GM12878 (cell line): ENCODE measurements around the gene PSENEN. TPM values are rescaled to one million over a fixed set of nuclear protein-coding genes. Genes with fewer than 3 reads are reported as not detected.

ENCODE experiments used
- BHLHE40 ChIP-seq, 2 experiments: fragments of 450-650 bp in 1 of 2; IDR thresholded peaks; 2 replicates each; pipeline ENCODE4 v1.6.1; 2011 to 2017; ENCODE audit warnings: low read depth in 2 of 2, borderline replicate concordance in 1 of 2, improper control_type of control experiment in 1 of 2, low read length in 1 of 2, mild to moderate bottlenecking in 1 of 2
- FOXM1 ChIP-seq: IDR thresholded peaks from 2 replicates; pipeline ENCODE4 v1.6.1; 2012; ENCODE audit warnings: low read depth, mild to moderate bottlenecking, inconsistent platforms, low read length, moderate library complexity
- MYC ChIP-seq: IDR thresholded peaks from 2 replicates; pipeline ENCODE4 v1.6.1; 2011; ENCODE audit warnings: mild to moderate bottlenecking, low read length, moderate library complexity, inconsistent platforms; ENCODE audit not compliant: insufficient read depth, insufficient replicate concordance, insufficient read length, severe bottlenecking
- NFIC ChIP-seq: IDR thresholded peaks from 2 replicates; pipeline ENCODE4 v1.6.1; 2012; ENCODE audit warnings: low read depth, mild to moderate bottlenecking, inconsistent platforms, low read length, moderate library complexity
- NR2C2 ChIP-seq: IDR thresholded peaks from 2 replicates; pipeline ENCODE4 v1.6.1; 2011; ENCODE audit warnings: borderline replicate concordance, low read depth; ENCODE audit not compliant: control insufficient read depth, insufficient read length
- POLR2AphosphoS5 ChIP-seq: IDR thresholded peaks from 2 replicates; pipeline ENCODE4 v1.6.1; 2011; ENCODE audit warnings: mild to moderate bottlenecking, low read length, inconsistent platforms
- SMARCA5 ChIP-seq: fragments of 450-650 bp; IDR thresholded peaks from 2 replicates; pipeline ENCODE4 v1.6.1; 2017; ENCODE audit warnings: mild to moderate bottlenecking
- SP1 ChIP-seq: IDR thresholded peaks from one replicate; pipeline ENCODE4 v1.6.1; 2011; ENCODE audit warnings: low read depth, low read length
- STAT1 ChIP-seq: fragments of 450-650 bp; conservative IDR thresholded peaks from 2 replicates; pipeline ENCODE4 v1.6.1; 2014; ENCODE audit warnings: antibody characterized with exemption, mild to moderate bottlenecking
- polyA plus RNA-seq, 11 experiments: library from polyadenylated mRNA; depleted of rRNA in 4 of 11; unstranded in 6 of 11; stranded (reverse) in 5 of 11; fragments of >200 nt; fragmentation: Nextera tagmentation in 4 of 11; fragmentation: Illumina TruSeq in 1 of 11; extraction: Ambion mirVana in 4 of 11; extraction: Trizol in 1 of 11; gene quantifications; 1 replicate in 1 of 11; 2 replicates in 10 of 11; pipeline versions ENCODE4 v1.2.1 to v1.2.3, GENCODE V29; 2011 to 2016; ENCODE audit warnings: inconsistent platforms in 2 of 11, missing spikeins in 2 of 11, low read depth in 1 of 11
- total RNA-seq, 4 experiments: library from RNA; depleted of rRNA in 3 of 4; stranded (reverse); fragments of >200 nt in 3 of 4; fragmentation: Illumina TruSeq in 1 of 4; extraction: Trizol in 1 of 4; gene quantifications; 2 replicates each; pipeline versions ENCODE4 v1.2.1 to v1.2.3, GENCODE V29; 2013 to 2021
- TF ChIP-seq, protein P1 (sequence below): fragments of 450-650 bp; IDR thresholded peaks from 2 replicates; pipeline ENCODE4 v1.6.1; 2017; ENCODE audit warnings: mild to moderate bottlenecking, moderate library complexity
- TF ChIP-seq, protein P2 (sequence below): fragments of 450-650 bp; conservative IDR thresholded peaks from 2 replicates; pipeline ENCODE4 v1.6.1; 2017; ENCODE audit warnings: mild to moderate bottlenecking, moderate library complexity
- TF ChIP-seq, protein P3 (sequence below): fragments of 450-650 bp; IDR thresholded peaks from 2 replicates; pipeline ENCODE4 v1.6.1; 2017; ENCODE audit warnings: low read depth, mild to moderate bottlenecking, moderate library complexity
- TF ChIP-seq, protein P4 (sequence below): fragments of 450-650 bp; formaldehyde crosslinking; IDR thresholded peaks from 2 replicates; pipeline ENCODE4 v1.5.0; 2022; ENCODE audit warnings: mild to moderate bottlenecking, missing genetic modification characterization

Gene PSENEN
- total and polyA plus RNA-seq, 10 of the 15 experiments (the other 5 are each of a cell fraction or from before 2014, with no cell fraction given), result 14.4 to 178 (median 43.5) TPM

DNA sequence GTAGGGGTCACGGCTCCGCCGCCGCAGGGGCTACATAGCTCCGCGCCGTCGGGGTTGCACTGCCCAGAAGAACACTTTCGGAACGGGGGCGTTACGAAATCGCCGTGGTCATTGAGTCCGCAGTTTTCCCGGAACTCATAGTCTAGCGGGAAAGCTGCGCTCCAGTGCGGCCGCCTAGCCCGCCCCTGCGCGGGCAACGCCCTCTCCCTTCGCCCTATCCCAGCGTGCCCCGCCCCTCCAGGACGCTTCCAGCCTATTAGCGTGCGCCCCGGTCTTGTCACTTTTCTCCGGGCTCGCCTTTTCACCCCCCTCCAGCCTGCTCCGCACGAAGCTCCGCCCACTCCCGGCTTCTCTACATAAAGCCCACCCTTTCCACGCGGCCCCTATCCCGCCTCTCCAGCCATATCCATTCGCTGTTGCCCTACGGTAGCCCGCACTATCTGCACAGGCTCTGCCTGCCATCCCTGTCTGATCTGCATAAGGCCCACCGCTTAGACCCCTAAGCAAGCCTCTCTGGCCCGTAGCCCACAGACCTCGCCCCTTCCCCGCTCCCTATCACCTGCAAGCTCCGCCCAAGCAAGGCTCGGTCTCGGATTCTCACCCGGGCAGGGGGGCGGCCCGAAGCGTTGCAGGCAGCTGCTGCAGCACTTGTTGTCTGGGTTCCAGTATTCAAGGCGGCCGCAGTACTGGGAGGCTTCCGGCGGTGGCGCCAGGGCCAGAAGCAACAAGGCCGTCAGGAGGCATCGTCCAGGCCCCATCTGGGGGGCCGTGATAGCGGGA is 4.8 kb upstream of the PSENEN start (continued):
- TF ChIP-seq STAT1, result 0 out of 2 replicates have a peak, but pooled peaks have one; percentile 29
- peak; percentile 88 for TF ChIP-seq POLR2AphosphoS5
- no peak for TF ChIP-seq MYC
- peak; percentile 88 for TF ChIP-seq SP1
- TF ChIP-seq, protein P1, sequence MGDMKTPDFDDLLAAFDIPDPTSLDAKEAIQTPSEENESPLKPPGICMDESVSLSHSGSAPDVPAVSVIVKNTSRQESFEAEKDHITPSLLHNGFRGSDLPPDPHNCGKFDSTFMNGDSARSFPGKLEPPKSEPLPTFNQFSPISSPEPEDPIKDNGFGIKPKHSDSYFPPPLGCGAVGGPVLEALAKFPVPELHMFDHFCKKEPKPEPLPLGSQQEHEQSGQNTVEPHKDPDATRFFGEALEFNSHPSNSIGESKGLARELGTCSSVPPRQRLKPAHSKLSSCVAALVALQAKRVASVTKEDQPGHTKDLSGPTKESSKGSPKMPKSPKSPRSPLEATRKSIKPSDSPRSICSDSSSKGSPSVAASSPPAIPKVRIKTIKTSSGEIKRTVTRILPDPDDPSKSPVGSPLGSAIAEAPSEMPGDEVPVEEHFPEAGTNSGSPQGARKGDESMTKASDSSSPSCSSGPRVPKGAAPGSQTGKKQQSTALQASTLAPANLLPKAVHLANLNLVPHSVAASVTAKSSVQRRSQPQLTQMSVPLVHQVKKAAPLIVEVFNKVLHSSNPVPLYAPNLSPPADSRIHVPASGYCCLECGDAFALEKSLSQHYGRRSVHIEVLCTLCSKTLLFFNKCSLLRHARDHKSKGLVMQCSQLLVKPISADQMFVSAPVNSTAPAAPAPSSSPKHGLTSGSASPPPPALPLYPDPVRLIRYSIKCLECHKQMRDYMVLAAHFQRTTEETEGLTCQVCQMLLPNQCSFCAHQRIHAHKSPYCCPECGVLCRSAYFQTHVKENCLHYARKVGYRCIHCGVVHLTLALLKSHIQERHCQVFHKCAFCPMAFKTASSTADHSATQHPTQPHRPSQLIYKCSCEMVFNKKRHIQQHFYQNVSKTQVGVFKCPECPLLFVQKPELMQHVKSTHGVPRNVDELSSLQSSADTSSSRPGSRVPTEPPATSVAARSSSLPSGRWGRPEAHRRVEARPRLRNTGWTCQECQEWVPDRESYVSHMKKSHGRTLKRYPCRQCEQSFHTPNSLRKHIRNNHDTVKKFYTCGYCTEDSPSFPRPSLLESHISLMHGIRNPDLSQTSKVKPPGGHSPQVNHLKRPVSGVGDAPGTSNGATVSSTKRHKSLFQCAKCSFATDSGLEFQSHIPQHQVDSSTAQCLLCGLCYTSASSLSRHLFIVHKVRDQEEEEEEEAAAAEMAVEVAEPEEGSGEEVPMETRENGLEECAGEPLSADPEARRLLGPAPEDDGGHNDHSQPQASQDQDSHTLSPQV, result no peak
- no peak for TF ChIP-seq FOXM1
- no peak for TF ChIP-seq SMARCA5
- TF ChIP-seq, protein P2, sequence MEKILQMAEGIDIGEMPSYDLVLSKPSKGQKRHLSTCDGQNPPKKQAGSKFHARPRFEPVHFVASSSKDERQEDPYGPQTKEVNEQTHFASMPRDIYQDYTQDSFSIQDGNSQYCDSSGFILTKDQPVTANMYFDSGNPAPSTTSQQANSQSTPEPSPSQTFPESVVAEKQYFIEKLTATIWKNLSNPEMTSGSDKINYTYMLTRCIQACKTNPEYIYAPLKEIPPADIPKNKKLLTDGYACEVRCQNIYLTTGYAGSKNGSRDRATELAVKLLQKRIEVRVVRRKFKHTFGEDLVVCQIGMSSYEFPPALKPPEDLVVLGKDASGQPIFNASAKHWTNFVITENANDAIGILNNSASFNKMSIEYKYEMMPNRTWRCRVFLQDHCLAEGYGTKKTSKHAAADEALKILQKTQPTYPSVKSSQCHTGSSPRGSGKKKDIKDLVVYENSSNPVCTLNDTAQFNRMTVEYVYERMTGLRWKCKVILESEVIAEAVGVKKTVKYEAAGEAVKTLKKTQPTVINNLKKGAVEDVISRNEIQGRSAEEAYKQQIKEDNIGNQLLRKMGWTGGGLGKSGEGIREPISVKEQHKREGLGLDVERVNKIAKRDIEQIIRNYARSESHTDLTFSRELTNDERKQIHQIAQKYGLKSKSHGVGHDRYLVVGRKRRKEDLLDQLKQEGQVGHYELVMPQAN, result peak; percentile 83
- TF ChIP-seq, protein P3, sequence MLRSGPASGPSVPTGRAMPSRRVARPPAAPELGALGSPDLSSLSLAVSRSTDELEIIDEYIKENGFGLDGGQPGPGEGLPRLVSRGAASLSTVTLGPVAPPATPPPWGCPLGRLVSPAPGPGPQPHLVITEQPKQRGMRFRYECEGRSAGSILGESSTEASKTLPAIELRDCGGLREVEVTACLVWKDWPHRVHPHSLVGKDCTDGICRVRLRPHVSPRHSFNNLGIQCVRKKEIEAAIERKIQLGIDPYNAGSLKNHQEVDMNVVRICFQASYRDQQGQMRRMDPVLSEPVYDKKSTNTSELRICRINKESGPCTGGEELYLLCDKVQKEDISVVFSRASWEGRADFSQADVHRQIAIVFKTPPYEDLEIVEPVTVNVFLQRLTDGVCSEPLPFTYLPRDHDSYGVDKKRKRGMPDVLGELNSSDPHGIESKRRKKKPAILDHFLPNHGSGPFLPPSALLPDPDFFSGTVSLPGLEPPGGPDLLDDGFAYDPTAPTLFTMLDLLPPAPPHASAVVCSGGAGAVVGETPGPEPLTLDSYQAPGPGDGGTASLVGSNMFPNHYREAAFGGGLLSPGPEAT, result peak; percentile 70
- TF ChIP-seq BHLHE40 (IDR thresholded peaks at IDR 0.05; ENCODE audit: borderline replicate concordance in 1 of 2, low read depth in 2 of 2, low read length in 1 of 2), result peak in 1 of 2 experiments; percentile 44; a peak in 2 of 4 replicates
- no peak for TF ChIP-seq NR2C2
- no peak for TF ChIP-seq NFIC
- TF ChIP-seq, protein P4, sequence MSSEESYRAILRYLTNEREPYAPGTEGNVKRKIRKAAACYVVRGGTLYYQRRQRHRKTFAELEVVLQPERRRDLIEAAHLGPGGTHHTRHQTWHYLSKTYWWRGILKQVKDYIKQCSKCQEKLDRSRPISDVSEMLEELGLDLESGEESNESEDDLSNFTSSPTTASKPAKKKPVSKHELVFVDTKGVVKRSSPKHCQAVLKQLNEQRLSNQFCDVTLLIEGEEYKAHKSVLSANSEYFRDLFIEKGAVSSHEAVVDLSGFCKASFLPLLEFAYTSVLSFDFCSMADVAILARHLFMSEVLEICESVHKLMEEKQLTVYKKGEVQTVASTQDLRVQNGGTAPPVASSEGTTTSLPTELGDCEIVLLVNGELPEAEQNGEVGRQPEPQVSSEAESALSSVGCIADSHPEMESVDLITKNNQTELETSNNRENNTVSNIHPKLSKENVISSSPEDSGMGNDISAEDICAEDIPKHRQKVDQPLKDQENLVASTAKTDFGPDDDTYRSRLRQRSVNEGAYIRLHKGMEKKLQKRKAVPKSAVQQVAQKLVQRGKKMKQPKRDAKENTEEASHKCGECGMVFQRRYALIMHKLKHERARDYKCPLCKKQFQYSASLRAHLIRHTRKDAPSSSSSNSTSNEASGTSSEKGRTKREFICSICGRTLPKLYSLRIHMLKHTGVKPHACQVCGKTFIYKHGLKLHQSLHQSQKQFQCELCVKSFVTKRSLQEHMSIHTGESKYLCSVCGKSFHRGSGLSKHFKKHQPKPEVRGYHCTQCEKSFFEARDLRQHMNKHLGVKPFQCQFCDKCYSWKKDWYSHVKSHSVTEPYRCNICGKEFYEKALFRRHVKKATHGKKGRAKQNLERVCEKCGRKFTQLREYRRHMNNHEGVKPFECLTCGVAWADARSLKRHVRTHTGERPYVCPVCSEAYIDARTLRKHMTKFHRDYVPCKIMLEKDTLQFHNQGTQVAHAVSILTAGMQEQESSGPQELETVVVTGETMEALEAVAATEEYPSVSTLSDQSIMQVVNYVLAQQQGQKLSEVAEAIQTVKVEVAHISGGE (CRISPR knock-in tag), result no peak
